ENCODE results near the gene SLC17A7. TPM values are rescaled to one million over a fixed set of nuclear protein-coding genes. Genes with fewer than 3 reads are reported as not detected.

The SLC17A7 gene
- total and polyA plus RNA-seq, 2 of the 8 experiments (the other 6 are each of a cell fraction or from before 2014, with no cell fraction given) = 2.7 to 3.0 TPM

- no peak for TF ChIP-seq RFX5 (IDR thresholded peaks at IDR 0.05; ENCODE audit: borderline replicate concordance, low read depth, low read length)
- no peak for TF ChIP-seq POU5F1 (IDR thresholded peaks at IDR 0.05; ENCODE audit: low read depth, low read length)
- peak; percentile 95 for TF ChIP-seq CREB1 (IDR thresholded peaks at IDR 0.05)
- no peak for TF ChIP-seq FOSL1 (IDR thresholded peaks at IDR 0.05; ENCODE audit: insufficient read depth, low read depth, low read length)
- TF ChIP-seq TBP (IDR thresholded peaks at IDR 0.05; ENCODE audit: low read depth, low read length) = no peak
- 0 out of 2 replicates have a peak, but pooled peaks have one; percentile 12 for TF ChIP-seq TAF1 (IDR thresholded peaks at IDR 0.05; ENCODE audit: low read depth, low read length)
- TF ChIP-seq ATF3 (IDR thresholded peaks at IDR 0.05; ENCODE audit: insufficient read depth, low read depth, low read length) = 0 out of 2 replicates have a peak, but pooled peaks have one; percentile 33
- peak; percentile 44; the same call in 1 of the 2 replicates for TF ChIP-seq E2F6 (IDR thresholded peaks at IDR 0.05)
- no peak for TF ChIP-seq SRF (IDR thresholded peaks at IDR 0.05; ENCODE audit: low read depth, low read length)
- TF ChIP-seq RAD21 (IDR thresholded peaks at IDR 0.05 in 1 of 2, conservative IDR thresholded peaks at IDR 0.05 in 1 of 2; ENCODE audit: low read depth in 2 of 2, low read length in 2 of 2) = no peak
- peak; percentile 46 for TF ChIP-seq ASH2L (IDR thresholded peaks at IDR 0.05; ENCODE audit: low read length)
- TF ChIP-seq JUND (IDR thresholded peaks at IDR 0.05; ENCODE audit: low read length) = peak; percentile 81; the same call in 1 of the 2 replicates
- peak; percentile 96 for TF ChIP-seq MAX (IDR thresholded peaks at IDR 0.05)
- TF ChIP-seq SIN3A (conservative IDR thresholded peaks at IDR 0.05 in 1 of 2, IDR thresholded peaks at IDR 0.05 in 1 of 2; ENCODE audit: low read depth in 1 of 2, low read length in 2 of 2) = peak in 1 of 2 experiments; percentile 68; a peak in 1 of 4 replicates
Observed at GRCh38 chr19:49436381-49437017, 4.8 kb downstream of the SLC17A7 start (continued).
